GM18867 (cell line): ENCODE data around the gene CD79A.
"Not testable (repeated sequence)": the region's sequence is repeated elsewhere in the genome, so short reads cannot be mapped to it uniquely, and the experiment has no call there.

Source experiments
- ATAC-seq: cut with Tn5 transposase; IDR thresholded peaks from one replicate; pipeline ENCODE4 v1.9.1; 2021; ENCODE audit warnings: mild to moderate bottlenecking, moderate library complexity; ENCODE audit not compliant: unreplicated experiment

The CD79A gene

DNA sequence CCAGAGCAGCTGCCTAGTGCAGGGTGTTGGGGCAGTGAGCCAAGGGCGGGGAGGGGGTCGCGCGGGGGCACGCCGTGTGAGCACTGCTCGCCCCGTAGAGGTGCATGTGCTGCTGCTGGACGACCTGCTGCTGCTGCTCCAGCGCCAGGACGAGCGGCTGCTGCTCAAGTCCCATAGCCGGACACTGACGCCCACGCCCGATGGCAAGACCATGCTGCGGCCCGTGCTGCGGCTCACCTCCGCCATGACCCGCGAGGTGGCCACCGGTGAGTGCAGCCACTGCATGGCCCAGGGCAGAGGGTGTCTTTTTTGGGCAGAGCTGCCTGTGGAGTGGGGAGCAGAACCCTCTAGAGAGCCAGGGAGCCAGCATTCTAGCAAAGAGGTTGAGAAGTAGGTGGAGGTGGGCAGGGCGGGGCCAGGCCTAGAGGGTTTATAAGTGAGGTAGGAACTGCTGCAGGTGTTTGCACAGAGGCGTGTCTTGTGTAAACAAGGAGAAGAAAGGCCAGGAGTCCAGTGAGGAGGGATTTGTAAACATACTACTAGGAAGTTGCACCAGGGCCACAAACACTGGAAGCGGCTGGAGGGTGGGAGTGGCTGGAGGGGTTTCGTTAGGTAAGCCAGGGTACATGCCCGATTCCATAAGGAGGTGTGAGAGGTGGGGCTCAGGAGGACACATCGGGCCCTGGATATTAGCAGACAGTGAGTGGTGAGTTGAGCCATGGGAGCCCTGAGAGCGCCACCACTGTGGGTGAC, 27.2 kb downstream of the CD79A start:
- ATAC-seq, result no peak

DNA sequence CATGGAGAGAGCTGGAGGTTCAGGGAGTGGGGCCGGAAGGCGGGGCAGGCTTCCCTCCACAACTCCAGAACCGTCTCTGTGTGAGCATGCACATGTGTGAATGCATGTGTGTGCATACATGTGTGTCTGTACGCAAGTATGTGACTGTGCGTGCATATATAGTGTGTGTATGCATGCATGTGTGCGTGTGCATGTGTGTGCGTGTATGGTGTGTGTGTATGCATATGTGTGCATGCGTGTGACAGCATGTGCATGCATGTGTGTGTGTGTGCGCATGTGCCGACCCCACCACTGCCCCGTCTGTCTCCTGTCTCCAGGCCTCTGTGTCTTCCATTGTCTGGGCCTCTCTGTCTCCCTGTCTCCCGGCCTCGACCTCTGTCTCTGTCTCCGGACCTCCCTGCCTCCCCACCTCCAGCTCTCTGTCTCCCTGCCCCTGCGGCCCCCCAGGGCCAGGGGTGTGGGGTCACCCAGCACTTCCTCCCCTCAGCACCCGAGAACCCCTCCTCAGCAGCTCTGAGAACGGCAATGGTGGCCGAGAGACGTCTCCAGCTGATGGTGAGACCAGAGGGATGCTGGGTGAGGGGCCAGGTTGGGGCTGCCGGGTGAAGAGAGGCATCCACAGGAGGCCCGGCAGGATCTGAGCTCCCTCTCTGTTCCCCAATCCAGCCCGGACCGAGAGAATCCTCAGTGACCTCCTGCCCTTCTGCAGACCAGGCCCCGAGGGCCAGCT, 28.4 kb downstream of the CD79A start:
- no peak for ATAC-seq

DNA sequence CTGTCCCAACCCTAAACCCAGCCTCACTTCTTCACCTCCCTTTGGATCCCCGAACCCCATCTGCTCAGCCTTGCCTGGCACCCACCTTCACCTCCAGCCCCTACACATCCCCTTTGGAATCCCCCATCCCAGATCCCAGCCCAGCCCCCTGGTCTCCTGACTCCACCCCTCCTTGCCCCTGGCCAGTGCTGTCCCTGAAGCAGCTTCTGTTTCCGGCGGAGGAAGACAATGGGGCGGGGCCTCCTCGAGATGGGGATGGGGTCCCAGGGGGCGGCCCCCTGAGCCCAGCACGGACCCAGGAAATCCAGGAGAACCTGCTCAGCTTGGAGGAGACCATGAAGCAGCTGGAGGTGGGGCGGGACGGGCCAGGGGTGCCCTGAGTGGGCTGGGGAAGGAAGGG, 29.2 kb downstream of the CD79A start:
- ATAC-seq, result no peak

DNA sequence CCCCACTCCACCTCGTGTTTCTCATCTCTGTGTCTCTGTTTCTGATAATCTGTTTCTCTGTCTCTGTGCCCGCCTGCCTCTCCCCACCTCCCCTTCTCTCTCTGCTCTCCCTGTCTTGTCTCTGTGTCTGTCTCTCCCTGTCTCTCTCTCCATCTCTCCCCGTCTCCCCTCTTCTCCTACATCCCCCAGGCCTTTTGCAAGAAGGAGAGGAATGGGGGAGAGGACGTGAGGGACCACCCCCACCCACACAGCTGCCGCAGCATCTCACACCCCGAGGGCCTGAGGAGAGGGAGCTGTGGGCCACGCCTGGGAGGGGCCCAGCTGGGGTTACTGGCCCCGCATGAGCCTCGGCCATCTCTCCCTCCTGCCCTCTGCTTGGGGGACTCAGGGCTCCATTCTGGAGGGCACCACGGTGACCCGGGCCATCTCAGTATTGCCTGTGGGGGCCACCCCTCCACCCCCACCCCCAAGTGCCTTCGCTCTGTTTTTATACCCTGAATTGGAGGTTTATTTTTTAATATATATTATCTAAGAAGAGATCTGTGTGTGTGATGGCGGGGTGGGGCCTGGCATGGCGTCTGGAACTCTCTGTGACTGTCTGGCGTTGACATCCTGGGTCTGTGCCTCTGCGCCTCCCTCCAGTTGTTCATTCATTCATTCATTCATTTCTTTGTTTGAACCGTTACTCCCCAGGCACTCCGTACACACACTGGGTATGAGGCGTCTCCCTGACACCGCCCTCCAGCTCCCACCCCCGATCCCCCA, 30.0 kb downstream of the CD79A start:
- ATAC-seq, result no peak

DNA sequence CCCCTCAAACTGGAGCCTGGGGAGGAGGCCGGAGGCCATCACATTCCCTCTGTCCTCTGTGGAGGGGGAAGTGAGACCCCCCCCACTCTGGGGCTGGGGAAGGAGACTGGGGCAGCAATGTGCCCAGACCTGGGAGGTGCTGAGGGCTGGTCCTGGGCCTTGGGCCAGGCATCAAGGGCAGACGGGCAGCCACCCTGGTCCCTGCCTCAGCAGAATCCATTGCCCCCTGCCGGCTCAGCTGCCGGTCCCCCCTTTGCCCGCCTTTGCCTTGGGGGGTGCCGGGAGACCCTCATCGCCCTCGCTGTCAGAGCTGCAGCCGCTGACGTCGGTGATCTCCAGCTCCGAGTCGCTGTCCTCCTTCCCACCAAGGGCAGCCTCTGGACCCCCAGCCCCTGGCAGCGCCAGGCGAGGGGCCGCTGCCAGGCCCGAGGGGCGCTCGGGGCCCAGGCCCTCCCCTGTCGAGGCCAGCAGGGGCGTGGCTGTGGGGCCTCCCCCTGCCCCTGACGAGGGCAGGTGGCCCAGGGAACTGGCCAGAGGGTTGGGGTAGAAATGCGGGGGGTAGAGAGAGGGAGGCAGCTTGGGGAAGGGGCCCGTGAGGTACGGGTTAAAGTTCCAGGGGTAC, 31.0 kb downstream of the CD79A start:
- ATAC-seq, result no peak

DNA sequence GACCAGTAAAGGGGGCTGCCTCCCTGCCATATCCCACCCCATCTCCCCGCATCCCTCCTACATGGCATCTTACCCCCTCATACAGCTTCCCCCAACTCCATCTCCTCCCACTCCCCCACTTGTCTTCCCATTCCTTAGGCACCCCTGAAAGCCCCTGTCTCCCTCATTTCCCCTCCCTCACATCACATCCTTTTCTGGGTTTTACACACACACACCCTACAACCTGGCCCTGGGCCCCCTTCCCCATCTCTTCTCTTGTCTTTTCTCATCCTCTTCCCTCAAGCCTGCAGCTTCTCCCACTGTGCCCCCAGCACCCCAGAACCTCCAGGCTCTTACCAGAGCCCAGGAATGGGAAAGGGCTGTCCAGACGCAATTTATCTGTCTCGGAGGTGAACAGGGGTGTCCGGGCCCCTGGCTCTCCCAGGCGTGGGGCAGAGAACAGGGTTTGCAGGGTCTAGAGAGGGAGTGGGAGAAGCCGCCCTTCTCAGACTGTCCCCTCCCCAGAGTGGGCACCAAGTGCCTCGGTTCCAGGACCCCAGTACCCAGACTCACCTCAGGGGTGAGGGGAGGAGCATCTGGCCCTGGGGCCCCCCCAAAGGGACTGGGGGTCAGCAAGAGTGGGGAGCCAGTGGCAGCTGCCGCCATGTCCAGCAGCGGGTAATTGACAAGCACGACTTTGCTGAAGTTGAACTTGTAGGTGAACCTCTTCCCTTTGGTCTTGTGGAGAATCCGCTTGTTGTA, 31.8 kb downstream of the CD79A start:
- ATAC-seq, result no peak

DNA sequence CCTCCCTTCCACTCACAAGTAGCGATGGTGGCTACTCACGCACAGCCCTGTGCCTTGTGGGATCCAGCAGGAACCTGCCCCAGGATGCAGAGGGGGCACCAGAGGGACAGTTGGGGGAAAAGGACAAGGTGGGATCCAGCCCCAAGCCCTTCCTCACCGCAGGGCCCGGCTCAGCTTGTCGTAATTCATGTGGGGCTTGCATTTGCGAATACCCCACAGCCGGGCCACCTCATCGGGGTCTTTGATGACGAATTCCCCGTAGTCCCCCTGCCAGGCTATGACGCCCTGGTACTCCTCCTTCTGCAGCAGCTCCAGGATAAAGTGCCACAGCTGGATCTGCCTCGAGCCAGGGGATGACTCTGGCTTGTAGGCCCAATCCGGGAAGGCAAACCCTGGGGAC, 32.6 kb downstream of the CD79A start:
- no peak for ATAC-seq

DNA sequence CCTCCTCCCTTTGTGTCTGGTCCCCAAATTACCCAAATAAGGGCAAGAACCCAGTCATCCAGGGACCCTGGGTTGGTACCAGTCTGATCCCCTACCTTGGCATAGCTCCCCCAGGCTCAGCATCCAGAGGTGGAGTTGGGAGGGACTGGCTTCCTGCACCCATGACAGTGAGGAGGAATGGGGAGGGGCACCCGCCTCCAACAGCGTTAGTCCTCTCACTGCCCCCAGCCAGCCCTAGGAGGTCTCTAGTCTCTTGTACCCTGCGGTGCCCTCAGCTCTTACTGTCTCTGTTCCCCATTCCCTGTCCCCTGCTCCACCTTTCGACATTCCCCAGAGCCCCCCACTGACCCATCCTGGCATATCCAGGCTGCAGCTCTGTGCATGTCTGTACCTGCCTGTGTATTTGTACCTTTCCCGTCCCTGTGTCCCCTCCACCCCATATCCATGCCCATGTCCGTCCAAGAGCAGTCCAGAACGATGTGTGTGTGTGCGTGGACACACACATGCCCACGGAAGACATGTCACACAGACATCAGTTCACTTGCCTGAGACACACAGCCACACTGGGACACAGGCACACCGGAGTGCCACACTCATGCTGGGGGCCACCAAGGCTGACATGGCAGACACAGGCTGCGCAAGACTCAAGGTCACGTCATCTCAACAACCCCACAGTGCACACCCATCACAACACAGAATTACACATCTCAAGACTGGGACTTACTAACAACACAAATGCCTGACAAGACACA, 33.3 kb downstream of the CD79A start:
- ATAC-seq, result no peak

DNA sequence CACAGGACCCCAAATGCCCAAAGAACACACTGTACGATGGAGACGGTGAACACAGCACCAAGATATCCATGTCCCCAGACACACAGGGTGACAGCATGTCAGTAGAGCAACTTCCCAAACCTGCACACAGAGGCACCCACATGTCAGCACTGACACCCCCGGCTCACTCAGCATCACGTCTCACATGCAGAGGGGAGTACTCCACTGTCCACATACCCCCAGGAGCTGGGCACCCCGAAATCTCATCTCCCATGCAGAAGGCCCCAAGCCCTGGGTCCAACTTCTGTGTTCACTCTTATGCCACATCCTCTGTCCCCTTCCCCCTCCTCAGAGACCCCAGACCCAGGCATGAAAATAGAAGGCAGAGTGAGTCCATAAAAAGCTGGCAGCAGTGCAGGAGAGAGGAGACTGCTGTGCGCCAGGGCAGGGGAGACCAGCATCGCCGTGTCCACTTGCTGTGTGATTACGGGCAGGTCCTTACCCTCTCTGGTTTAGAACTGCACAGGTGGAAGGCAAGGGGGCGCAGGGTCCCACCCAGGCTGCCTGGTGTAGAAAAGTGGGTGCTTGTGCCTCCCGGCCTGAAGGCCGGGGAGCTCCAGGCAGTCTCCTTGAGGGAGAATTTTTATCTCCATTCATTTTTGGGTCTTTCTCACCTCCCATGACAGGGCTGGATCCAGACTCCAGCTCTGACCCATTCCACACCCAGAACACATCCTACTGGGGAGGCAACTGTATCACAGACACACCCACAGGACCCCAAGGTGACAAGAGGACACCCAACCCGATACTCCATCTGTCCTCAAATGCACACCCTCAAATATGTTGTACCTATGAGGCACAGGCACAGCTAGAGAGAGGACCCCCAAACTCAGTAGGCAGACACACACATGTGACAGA, 34.2 kb downstream of the CD79A start:
- ATAC-seq, result no peak

DNA sequence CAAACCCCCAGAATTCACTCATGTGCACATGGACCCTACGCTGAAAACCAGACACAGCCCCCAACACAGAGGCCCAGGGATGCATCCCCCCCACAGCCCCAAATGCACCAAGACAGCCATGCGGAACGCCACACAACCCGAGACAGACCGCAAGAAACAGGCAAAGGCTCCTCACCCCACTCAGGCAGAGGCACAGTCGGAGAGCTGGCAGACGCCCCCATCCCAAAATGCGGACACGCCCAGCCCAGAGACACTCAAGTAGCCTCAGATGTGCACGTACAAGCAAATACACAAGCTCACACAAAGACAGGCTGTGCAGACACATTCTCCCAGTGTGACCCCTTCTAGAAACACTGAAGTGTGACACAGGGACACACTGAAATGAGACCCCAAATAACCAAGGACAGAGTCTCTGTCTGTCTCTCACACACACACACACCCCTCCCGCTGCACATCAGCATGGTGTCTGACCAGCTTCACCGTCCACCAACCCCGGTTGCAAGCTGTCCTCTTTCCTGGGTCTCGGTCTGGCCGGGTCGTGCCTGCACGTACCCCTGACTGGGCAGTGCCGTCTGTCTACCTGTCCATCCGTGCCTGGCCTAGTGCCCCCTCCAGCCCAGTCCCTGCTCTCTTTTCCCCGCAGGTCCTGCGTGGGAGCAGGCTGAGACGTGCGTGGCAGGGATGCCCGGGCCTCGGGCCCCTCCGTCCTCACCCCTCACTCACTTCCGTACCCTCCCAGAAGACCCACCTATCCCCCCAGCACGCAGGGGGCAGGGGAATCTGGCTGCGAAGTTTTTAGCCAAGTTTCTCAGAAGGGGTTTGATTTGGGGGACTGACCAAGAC, 35.0 kb downstream of the CD79A start:
- ATAC-seq, result no peak

DNA sequence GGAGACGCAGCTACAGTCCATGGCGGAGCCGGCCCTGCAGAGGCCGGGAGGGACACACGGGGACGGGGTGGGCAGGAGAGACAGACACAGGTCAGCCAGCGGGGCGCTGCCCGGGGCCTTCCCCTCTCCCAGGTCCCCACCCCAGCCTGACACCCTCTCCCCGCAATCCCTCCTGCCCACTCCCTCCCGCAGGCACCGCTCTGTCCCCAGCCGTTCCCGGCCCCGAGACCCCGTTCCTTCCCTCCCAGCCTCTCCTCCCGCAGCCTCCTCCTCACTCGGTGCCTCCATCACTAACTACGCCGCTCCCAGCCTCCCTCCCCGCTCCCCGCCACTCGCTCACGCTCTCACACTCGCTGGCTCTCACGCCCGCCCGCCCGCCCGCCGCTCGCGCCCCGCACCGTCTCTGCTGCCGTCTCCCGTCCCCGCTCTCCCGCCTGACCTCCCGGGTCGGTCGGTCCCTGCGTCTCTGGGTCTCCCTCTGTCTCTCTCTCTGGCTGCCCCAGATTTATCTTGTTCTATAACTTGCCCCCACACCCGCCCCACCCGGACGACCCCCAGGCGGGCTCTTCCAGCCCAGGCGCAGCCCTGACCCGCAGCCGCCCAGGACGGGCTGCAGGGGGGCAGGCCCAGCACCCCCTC, 35.9 kb downstream of the CD79A start:
- no peak for ATAC-seq

DNA sequence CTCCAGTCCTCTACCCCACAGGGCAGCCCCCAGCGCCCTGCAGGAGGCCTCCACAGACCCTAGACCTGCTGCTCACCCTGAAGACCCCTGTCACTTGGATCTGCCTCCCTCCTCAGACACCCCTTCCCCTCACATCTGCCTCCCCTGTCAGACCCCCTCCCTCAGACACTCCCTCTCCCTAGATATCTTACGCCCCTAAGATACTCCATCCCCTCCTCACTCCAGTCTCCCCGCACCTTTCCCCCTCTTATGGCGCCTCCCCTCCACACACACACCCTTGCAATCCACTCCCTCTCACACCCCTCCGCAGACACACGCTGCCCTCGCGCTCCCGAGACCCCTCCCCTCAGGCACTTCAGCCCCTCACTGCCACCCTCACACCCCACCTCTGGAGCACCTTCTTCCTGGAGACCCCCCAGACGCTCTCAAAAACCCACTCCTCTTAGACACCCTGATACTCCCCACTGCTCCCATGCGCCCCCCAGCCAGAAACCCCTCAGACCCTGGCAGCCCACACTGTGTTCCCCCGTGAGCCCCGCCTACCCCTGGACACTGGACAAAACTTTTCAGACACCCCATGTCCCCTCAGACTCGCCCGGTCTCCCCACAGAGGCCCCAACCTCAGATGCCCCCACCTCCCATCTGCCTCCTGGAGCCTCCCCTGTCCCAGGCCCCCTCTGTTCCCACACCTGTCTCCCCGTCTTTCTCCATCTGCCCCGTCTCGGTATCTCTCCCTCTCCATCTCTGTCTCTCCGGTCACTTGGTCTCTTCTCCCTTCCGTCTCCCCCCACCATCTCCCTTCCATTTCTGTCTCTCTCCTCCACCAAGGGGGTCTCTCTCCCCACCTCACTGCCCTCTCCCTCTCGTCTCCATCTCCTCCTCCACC, 36.7 kb downstream of the CD79A start:
- no peak for ATAC-seq

DNA sequence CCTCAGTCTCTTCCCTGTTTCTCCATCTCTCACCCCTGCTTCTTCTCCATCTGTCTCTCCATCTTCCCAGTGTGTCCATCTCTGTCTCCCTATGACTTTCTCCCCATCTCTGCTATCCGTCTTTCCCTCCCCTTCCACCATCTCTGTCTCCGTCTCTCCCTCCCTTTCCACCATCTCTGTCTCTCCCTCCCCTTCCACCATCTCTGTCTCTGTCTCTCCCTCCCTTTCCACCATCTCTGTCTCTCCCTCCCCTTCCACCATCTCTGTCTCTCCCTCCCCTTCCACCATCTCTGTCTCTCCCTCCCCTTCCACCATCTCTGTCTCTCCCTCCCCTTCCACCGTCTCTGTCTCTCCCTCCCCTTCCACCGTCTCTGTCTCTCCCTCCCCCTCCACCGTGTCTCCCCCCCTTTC, 37.4 kb downstream of the CD79A start:
- not testable (repeated sequence) for ATAC-seq

DNA sequence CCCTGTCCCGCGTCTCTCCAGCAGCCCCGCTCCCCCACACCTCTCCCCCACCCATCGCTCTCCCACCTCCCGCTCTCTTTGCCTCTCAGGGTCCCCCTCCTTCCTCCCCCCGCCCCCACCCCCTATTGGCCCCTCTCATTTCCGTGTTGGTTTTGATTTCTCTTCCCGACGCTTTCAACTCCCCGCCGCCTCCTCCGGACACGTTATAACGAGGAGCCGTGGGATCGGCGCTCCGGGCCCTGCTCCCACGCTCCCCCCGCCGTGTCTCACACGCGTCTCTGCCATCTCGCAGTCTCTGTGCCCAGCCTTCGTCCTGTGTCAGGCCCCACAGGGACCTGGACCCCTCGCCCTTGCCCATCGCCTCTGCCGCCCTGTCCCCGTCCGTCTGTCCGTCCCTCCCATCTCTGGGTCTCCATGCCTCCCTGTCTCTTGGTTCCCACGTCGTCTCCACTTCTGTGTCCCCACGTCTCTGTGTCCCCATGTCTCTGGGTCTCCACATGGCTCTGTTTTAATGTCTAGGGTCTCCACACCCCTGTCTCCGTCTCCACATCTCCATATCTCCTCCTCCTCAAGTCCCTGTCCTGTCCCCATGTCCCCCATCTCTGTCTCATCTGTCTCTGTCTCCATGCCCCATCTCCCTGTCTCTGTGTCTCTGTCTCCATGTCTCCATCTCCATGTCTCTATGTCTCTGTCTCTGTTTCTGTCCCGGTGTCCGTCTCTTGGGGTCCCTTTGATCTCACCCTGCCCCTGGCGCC, 38.1 kb downstream of the CD79A start:
- no peak for ATAC-seq

DNA sequence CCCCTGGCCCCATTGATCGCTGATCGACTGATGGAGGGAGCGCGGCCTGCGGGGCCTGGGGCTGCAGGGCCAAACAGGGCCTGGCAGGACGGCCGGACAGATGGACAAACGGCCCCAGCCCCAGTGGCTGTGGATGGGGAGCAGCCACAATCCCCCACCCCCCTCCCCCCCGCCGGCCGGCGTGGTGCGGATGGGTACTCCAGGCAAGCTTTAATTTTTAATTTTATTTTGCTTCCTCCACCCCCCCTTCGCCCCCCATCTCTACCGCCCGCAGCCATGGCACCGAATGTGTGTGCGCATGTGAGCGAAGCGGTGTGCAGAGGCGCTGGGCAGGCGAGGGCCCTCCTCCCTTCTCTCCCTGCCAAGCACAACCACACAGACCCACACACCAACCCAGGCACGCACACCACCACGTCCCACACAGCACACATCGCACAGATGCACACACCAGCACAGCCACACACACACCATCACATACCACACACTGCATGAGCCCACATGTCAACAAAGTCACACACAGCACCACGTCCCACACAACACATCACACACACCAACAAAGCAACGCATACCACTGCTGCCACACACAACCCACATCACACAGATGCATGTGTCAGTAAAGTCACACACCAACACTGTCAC, 38.8 kb downstream of the CD79A start:
- no peak for ATAC-seq
